ENCODE results near the gene CD34.

CD34 gene

DNA sequence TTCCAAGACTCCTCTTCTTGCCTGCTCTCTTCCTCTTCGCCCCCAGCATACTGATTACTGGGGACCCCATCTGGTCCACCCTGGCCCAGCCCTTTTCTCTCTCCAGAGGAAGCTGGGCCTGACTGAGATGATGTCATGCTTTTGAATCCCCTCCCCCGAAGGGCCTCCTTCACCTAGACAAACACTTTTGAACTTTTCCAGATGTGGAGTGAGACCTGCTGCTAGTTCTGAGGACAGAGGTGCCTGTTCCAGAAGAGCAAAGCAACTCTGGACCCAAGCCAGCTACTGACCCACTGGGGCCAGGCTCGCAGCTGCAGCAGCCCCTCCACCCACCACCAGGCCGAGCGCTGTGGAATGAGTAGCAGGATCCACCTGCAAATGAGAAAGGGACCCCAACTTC is 8.4 kb downstream of the CD34 start:
- Histone ChIP-seq H3K36me3 (ENCODE audit: control insufficient read depth, insufficient read depth, low read length) (no peaks in the 10 kb centered on the region), H3K27ac (ENCODE audit: low read length) (no peak overlapping the region), H3K9me3 (ENCODE audit: control insufficient read depth, insufficient read depth, low read length) (no peaks in the 10 kb centered on the region), H3K27me3 (ENCODE audit: control insufficient read depth, insufficient read depth, low read length) (no peaks in the 10 kb centered on the region), H3K4me3 (ENCODE audit: low read length) (no peak overlapping the region), H3K4me1 (ENCODE audit: control insufficient read depth, insufficient read depth, low read length) (0 out of 2 replicates have a peak, but pooled peaks cover 1% of the 10 kb centered on the region)
- no peak for DNase-seq (ENCODE audit: low read depth, low spot score)
- no CpG with 5 or more reads among the region's 5 CpGs for WGBS (ENCODE audit: insufficient coverage, insufficient read length)

DNA sequence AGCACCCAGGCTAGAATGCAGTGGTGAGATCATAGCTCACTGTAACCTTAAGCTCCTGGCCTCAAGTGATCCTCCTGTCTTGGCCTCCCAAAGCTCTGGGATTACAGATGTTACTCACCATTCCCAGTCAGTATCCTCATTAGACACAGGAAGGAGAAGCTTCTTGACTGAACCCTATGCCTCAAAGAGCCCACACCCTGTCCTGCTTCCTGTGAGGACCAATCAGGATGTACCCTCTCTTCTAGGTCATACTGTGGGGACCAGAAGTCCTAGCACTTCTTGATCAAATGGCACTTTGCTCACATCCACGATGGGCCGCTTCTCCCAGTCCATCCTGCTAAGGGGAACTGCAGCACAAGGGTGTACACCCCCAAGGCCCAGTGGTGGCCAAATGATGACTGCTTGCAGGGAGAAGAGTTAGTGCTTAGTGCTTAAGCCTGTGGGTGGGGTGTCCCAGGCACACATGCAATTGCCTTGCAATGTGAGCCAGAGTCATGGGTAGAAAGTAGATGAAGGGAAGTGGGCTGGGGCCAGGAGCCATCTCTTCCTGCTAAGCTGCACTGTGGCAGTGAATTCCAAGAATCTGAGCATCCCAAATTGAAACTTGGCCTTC is 9.8 kb downstream of the CD34 start:
- WGBS (ENCODE audit: insufficient coverage, insufficient read length) = no CpG with 5 or more reads among the region's 2 CpGs
- H3K36me3 ChIP-seq (ENCODE audit: control insufficient read depth, insufficient read depth, low read length) = no peaks in the 10 kb centered on the region
- 0 out of 2 replicates have a peak, but pooled peaks cover 1% of the 10 kb centered on the region for H3K4me1 ChIP-seq (ENCODE audit: control insufficient read depth, insufficient read depth, low read length)
- no peaks in the 10 kb centered on the region for H3K27me3 ChIP-seq (ENCODE audit: control insufficient read depth, insufficient read depth, low read length)
- no peak overlapping the region for H3K4me3 ChIP-seq (ENCODE audit: low read length)
- no peak for DNase-seq (ENCODE audit: low read depth, low spot score)
- H3K9me3 ChIP-seq (ENCODE audit: control insufficient read depth, insufficient read depth, low read length) = no peaks in the 10 kb centered on the region
- no peak overlapping the region for H3K27ac ChIP-seq (ENCODE audit: low read length)

DNA sequence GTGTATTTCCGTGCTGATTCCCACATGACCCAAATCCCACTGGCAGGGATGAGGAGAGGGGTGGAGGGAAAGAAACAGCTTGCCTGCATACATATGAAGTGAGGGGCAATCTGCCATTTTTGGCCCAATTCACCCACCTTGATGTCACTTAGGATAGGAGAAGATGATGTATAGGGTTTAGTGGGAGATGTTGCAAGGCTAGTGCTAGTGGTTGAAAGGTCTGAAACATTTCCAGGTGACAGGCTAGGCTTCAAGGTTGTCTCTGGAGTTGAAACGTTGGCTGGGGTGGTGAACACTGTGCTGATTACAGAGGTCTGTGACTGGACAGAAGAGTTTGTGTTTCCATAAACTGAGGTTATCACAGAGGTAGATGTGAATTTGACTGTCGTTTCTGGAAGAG is 12.1 kb downstream of the CD34 start:
- WGBS (ENCODE audit: insufficient coverage, insufficient read length) = no CpG with 5 or more reads among the region's 3 CpGs
- Histone ChIP-seq H3K27me3 (ENCODE audit: control insufficient read depth, insufficient read depth, low read length) (no peaks in the 10 kb centered on the region), H3K36me3 (ENCODE audit: control insufficient read depth, insufficient read depth, low read length) (no peaks in the 10 kb centered on the region), H3K4me3 (ENCODE audit: low read length) (no peak overlapping the region), H3K4me1 (ENCODE audit: control insufficient read depth, insufficient read depth, low read length) (0 out of 2 replicates have a peak, but pooled peaks cover 1% of the 10 kb centered on the region), H3K27ac (ENCODE audit: low read length) (no peak overlapping the region), H3K9me3 (ENCODE audit: control insufficient read depth, insufficient read depth, low read length) (no peaks in the 10 kb centered on the region)
- no peak for DNase-seq (ENCODE audit: low read depth, low spot score)

DNA sequence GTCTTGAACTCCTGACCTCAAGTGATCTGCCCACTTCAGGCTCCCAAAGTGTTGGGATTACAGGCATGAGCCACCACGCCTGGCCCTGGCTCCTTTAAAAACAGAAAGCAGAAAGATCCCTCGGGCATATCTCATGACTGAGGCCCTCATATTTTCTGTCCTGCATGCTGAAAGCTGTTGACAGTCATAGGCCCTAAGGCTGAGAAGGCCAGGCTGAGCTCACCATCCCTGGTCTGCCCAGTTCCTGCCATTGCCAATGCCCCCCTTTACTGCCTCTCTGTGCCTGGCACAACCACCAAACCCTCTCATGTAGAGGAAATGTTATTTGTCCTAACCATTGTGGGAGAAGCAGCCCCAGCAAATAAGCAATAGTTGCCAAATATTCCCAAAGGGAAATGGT is 12.7 kb downstream of the CD34 start:
- H3K4me1 ChIP-seq (ENCODE audit: control insufficient read depth, insufficient read depth, low read length) = 0 out of 2 replicates have a peak, but pooled peaks cover 1% of the 10 kb centered on the region
- H3K27me3 ChIP-seq (ENCODE audit: control insufficient read depth, insufficient read depth, low read length) = no peaks in the 10 kb centered on the region
- H3K27ac ChIP-seq (ENCODE audit: low read length) = no peak overlapping the region
- no peaks in the 10 kb centered on the region for H3K9me3 ChIP-seq (ENCODE audit: control insufficient read depth, insufficient read depth, low read length)
- no peak overlapping the region for H3K4me3 ChIP-seq (ENCODE audit: low read length)
- no peak for DNase-seq (ENCODE audit: low read depth, low spot score)
- no CpG with 5 or more reads among the region's 2 CpGs for WGBS (ENCODE audit: insufficient coverage, insufficient read length)
- H3K36me3 ChIP-seq (ENCODE audit: control insufficient read depth, insufficient read depth, low read length) = no peaks in the 10 kb centered on the region

DNA sequence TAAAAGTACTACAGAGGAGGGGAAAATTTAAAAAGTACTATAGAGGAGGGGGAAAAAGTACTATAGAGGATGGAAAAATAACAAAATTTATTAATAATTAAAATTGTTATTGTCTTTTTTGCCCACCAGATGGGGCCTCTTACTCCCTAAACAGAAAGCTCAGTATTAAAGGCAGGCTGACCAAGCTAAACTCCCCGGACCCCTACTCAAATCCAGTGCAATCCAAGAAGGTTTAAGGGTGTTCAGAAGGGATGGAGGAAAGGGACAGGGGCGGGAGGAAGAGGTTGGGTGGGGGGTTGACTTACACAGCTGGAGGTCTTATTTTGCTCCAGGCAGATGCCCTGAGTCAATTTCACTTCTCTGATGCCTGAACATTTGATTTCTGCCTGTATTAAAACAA is 13.7 kb downstream of the CD34 start:
- no CpG with 5 or more reads among the region's 2 CpGs for WGBS (ENCODE audit: insufficient coverage, insufficient read length)
- no peak overlapping the region for H3K4me3 ChIP-seq (ENCODE audit: low read length)
- no peaks in the 10 kb centered on the region for H3K9me3 ChIP-seq (ENCODE audit: control insufficient read depth, insufficient read depth, low read length)
- no peaks in the 10 kb centered on the region for H3K4me1 ChIP-seq (ENCODE audit: control insufficient read depth, insufficient read depth, low read length)
- H3K27ac ChIP-seq (ENCODE audit: low read length) = no peak overlapping the region
- DNase-seq (ENCODE audit: low read depth, low spot score) = no peak
- no peaks in the 10 kb centered on the region for H3K27me3 ChIP-seq (ENCODE audit: control insufficient read depth, insufficient read depth, low read length)
- no peaks in the 10 kb centered on the region for H3K36me3 ChIP-seq (ENCODE audit: control insufficient read depth, insufficient read depth, low read length)

DNA sequence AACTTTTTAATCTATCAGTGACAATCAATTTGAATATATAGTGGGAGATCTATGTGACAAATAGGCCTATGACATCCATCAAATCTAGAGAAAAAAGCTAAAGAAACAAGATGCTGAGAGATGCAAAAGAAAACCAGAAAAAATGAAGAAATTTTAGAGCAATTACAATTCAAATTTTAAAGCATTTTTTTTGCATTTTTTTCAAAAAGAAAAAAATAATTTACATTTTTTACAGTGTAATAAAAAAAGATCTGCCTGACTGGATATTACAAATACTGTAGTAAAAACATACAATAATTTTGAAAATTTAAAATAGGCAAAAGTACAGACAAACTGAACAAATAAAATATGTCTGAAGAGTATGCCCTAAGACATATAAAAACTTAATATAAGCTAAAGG is 14.4 kb downstream of the CD34 start:
- no peaks in the 10 kb centered on the region for H3K9me3 ChIP-seq (ENCODE audit: control insufficient read depth, insufficient read depth, low read length)
- H3K4me3 ChIP-seq (ENCODE audit: low read length) = no peak overlapping the region
- no peaks in the 10 kb centered on the region for H3K27me3 ChIP-seq (ENCODE audit: control insufficient read depth, insufficient read depth, low read length)

DNA sequence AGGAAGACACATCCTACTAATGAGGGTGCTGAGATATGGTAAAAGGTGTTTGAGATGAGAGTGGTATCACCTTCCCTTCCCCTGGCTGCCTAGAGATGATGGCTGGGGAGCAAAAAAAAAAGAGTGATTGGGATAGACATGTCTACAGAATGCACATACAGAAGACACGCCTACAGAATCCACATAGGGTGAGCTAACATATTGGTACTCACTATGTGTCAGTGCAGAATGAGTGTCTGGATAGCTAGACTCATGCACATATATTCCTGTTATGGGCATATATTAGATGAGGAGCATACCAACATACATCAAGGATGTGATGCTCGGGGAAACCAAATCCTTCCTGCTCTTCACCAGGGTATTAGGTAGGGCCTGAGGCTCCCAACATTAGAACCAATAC is 16.2 kb downstream of the CD34 start:
- no peaks in the 10 kb centered on the region for H3K36me3 ChIP-seq (ENCODE audit: control insufficient read depth, insufficient read depth, low read length)
- DNase-seq (ENCODE audit: low read depth, low spot score) = no peak
- H3K4me3 ChIP-seq (ENCODE audit: low read length) = no peak overlapping the region
- no peaks in the 10 kb centered on the region for H3K9me3 ChIP-seq (ENCODE audit: control insufficient read depth, insufficient read depth, low read length)
- no CpG with 5 or more reads among the region's 2 CpGs for WGBS (ENCODE audit: insufficient coverage, insufficient read length)
- no peaks in the 10 kb centered on the region for H3K4me1 ChIP-seq (ENCODE audit: control insufficient read depth, insufficient read depth, low read length)
- H3K27ac ChIP-seq (ENCODE audit: low read length) = no peak overlapping the region
- no peaks in the 10 kb centered on the region for H3K27me3 ChIP-seq (ENCODE audit: control insufficient read depth, insufficient read depth, low read length)

More for the DNA sequence above, 14.4 kb downstream of the CD34 start:
- H3K27ac ChIP-seq (ENCODE audit: low read length) = no peak overlapping the region
- DNase-seq (ENCODE audit: low read depth, low spot score) = no peak
- H3K36me3 ChIP-seq (ENCODE audit: control insufficient read depth, insufficient read depth, low read length) = no peaks in the 10 kb centered on the region
- no peaks in the 10 kb centered on the region for H3K4me1 ChIP-seq (ENCODE audit: control insufficient read depth, insufficient read depth, low read length)

DNA sequence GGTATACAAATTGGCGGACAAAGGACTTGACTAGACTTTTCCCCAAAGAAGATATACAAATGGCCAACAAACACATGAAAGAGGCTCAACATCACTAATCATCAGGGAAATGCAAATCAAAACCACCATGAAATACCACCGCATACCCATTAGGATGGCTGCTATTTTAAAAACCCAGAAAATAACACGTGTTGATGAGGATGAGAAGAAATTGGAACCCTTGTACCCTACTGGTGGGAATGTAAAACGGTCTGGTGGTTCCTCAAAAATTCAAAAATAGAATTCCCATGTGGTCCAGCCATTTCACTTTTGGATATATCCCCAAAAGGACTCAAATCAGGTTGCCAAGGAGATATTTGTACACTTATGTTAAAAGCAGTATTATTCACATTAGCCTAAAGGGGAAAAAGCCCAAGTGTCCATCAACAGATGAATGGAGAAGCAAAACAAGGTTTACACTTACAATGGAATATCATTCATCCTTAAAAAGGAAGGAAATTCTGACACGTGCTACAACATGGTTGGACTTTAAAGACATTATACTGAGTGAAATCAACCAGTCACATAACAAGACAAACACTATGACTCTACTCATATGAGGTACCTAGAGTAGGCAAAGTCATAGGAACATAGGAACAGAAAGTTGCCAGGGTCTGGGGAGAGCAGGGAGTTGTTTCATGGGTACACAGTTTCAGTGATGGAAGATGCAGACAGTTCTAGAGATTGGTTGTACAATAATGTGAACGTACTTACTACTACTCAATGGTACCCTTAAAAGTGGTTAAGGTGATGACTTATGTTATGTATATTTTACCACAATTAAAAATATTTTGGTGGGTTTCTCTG is 17.0 kb downstream of the CD34 start:
- Histone ChIP-seq H3K4me3 (ENCODE audit: low read length) (no peak overlapping the region), H3K9me3 (ENCODE audit: control insufficient read depth, insufficient read depth, low read length) (no peaks in the 10 kb centered on the region), H3K27ac (ENCODE audit: low read length) (no peak overlapping the region), H3K36me3 (ENCODE audit: control insufficient read depth, insufficient read depth, low read length) (no peaks in the 10 kb centered on the region), H3K27me3 (ENCODE audit: control insufficient read depth, insufficient read depth, low read length) (no peaks in the 10 kb centered on the region), H3K4me1 (ENCODE audit: control insufficient read depth, insufficient read depth, low read length) (no peaks in the 10 kb centered on the region)
- DNase-seq (ENCODE audit: low read depth, low spot score) = no peak
- no CpG with 5 or more reads among the region's 6 CpGs for WGBS (ENCODE audit: insufficient coverage, insufficient read length)

DNA sequence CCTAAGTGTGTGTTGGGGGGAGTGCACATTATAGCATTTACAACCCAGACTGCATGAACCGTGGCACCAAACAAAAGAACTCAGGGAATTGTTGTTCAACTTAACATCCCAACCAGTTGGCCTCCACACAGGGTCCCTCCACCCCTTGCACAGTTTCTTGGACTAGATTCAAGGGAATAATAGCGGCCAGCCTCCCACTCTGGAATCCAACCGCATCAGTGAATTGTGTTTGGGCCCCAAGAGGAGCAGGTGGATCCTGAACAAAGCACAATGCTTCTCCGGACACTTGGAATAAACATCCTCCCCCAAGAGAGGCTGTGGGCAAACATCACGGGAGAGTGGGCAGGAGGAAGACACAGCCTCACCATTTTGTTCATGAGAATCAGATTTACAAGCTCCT is 18.2 kb downstream of the CD34 start:
- WGBS (ENCODE audit: insufficient coverage, insufficient read length) = no CpG with 5 or more reads among the region's 5 CpGs
- no peak for DNase-seq (ENCODE audit: low read depth, low spot score)
- no peaks in the 10 kb centered on the region for H3K9me3 ChIP-seq (ENCODE audit: control insufficient read depth, insufficient read depth, low read length)
- H3K36me3 ChIP-seq (ENCODE audit: control insufficient read depth, insufficient read depth, low read length) = no peaks in the 10 kb centered on the region
- no peak overlapping the region for H3K4me3 ChIP-seq (ENCODE audit: low read length)
- H3K4me1 ChIP-seq (ENCODE audit: control insufficient read depth, insufficient read depth, low read length) = no peaks in the 10 kb centered on the region
- H3K27ac ChIP-seq (ENCODE audit: low read length) = no peak overlapping the region
- no peaks in the 10 kb centered on the region for H3K27me3 ChIP-seq (ENCODE audit: control insufficient read depth, insufficient read depth, low read length)

DNA sequence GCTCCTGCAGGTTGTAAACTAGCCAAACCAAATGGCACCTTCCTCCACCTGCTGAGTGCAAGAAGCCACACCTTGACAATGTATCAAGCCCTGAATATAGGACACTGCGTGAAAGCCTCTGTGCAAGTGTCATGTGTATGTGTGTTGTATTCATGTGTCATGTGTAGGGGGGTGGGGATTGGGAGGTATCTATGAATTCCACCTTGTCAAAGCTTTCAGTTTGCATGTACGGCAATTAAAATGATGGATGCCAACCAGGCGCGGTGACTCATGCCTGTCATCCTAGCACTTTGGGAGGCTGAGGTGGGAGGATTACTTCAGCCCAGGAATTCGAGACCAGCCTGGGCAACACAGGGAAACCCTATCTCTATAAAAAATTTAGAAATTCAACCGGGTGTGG is 19.8 kb downstream of the CD34 start:
- no peak for DNase-seq (ENCODE audit: low read depth, low spot score)
- no peaks in the 10 kb centered on the region for H3K27me3 ChIP-seq (ENCODE audit: control insufficient read depth, insufficient read depth, low read length)
- H3K4me3 ChIP-seq (ENCODE audit: low read length) = no peak overlapping the region
- H3K9me3 ChIP-seq (ENCODE audit: control insufficient read depth, insufficient read depth, low read length) = no peaks in the 10 kb centered on the region
- no peak overlapping the region for H3K27ac ChIP-seq (ENCODE audit: low read length)
- no peaks in the 10 kb centered on the region for H3K4me1 ChIP-seq (ENCODE audit: control insufficient read depth, insufficient read depth, low read length)
- H3K36me3 ChIP-seq (ENCODE audit: control insufficient read depth, insufficient read depth, low read length) = no peaks in the 10 kb centered on the region
- no CpG with 5 or more reads among the region's 6 CpGs for WGBS (ENCODE audit: insufficient coverage, insufficient read length)
